ENCODE measurements around the gene PDGFB.

PDGFB gene

DNA sequence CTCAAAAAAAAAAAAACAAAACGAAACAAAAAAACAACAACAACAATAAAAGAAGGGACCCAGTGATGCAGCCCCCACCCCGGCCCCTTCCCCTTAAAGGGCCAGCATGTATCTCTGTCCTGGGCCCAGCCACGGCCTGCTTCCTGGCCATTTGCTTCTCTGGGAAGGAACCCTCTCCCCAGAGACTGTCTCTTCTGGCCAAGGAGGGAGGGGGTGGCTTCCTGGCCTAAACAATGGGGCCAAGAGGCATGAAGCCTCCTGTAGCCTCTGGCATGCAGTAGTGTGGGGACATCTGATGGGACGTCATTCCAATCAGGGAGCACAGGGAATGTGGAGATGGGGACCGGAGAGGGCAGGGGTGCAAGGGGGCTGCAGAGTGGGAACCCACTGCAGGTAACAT is 25.5 kb upstream of the PDGFB start:
- TF ChIP-seq POLR2AphosphoS5 (IDR thresholded peaks at IDR 0.05; ENCODE audit: low read depth, low read length): no peak
- TF ChIP-seq TAF1 (IDR thresholded peaks at IDR 0.05; ENCODE audit: borderline replicate concordance, insufficient read depth, low read length): no peak
- TF ChIP-seq, protein P1, sequence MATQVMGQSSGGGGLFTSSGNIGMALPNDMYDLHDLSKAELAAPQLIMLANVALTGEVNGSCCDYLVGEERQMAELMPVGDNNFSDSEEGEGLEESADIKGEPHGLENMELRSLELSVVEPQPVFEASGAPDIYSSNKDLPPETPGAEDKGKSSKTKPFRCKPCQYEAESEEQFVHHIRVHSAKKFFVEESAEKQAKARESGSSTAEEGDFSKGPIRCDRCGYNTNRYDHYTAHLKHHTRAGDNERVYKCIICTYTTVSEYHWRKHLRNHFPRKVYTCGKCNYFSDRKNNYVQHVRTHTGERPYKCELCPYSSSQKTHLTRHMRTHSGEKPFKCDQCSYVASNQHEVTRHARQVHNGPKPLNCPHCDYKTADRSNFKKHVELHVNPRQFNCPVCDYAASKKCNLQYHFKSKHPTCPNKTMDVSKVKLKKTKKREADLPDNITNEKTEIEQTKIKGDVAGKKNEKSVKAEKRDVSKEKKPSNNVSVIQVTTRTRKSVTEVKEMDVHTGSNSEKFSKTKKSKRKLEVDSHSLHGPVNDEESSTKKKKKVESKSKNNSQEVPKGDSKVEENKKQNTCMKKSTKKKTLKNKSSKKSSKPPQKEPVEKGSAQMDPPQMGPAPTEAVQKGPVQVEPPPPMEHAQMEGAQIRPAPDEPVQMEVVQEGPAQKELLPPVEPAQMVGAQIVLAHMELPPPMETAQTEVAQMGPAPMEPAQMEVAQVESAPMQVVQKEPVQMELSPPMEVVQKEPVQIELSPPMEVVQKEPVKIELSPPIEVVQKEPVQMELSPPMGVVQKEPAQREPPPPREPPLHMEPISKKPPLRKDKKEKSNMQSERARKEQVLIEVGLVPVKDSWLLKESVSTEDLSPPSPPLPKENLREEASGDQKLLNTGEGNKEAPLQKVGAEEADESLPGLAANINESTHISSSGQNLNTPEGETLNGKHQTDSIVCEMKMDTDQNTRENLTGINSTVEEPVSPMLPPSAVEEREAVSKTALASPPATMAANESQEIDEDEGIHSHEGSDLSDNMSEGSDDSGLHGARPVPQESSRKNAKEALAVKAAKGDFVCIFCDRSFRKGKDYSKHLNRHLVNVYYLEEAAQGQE (IDR thresholded peaks at IDR 0.05; ENCODE audit: insufficient read depth in 1 of 2, low read depth in 2 of 2, low read length in 2 of 2): no peak
- no peak for TF ChIP-seq SIN3A (IDR thresholded peaks at IDR 0.05; ENCODE audit: borderline replicate concordance, insufficient read depth, low read length)
- no peak for TF ChIP-seq FOXP2 (optimal IDR thresholded peaks at IDR 0.05; ENCODE audit: borderline replicate concordance, extremely low read depth, extremely low read length, insufficient read depth)

DNA sequence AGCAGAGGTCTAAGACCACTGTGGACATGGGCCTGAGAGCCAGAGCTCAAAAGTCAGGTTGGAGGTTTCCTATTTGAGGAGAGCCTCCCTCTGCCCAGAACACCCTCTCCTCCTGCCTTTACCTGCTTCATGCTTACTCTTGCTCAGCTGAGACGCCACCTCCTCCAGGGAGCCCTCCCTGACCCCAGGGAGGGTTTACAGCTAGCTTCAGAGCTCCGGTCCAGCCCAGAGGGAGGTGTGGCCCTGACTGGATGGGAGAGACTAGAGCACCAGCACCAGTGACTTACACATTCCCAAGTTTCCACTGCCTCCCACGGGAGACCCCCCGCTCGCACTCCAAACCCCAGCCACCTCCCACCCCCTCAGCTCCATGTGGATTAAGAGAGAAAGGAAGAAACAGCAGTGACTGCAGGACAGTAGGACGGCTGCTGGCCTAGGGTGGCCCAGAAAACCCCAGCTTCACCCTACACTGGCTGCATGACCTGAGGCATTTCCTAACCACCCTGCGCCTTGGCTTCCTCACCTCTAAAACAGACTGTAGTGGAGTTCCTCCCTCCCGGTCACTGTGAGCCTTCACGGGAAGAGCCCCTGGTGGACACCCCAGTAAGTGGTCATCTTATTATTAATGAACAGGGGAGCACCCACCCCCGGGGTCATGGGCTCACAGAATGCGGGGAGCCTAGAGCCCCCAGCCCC is 24.5 kb upstream of the PDGFB start:
- TF ChIP-seq SIN3A (IDR thresholded peaks at IDR 0.05; ENCODE audit: borderline replicate concordance, insufficient read depth, low read length) (no peak), POLR2AphosphoS5 (IDR thresholded peaks at IDR 0.05; ENCODE audit: low read depth, low read length) (no peak), TAF1 (IDR thresholded peaks at IDR 0.05; ENCODE audit: borderline replicate concordance, insufficient read depth, low read length) (no peak), FOXP2 (optimal IDR thresholded peaks at IDR 0.05; ENCODE audit: borderline replicate concordance, extremely low read depth, extremely low read length, insufficient read depth) (no peak)
- TF ChIP-seq, protein P1 (IDR thresholded peaks at IDR 0.05; ENCODE audit: insufficient read depth in 1 of 2, low read depth in 2 of 2, low read length in 2 of 2): no peak

DNA sequence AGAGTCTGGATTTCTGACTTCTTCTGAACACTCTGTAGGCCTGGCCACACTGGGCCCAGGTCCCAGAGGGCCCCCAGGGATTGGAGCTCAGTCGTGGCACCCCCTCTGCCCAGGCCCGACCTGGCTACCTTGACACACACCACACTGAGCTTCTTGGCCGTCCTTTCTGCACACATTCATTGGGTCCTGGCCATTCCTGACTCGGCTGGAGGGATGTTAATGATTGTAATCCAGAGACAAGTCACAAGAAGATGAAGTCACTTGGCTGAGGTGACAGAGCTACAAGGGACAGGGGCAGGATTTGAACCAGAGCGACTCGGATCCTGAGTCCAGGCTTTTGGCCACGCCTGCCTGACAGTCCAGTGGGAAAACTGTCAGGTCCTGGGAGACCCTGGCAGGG is 23.9 kb upstream of the PDGFB start:
- TF ChIP-seq, protein P1 (IDR thresholded peaks at IDR 0.05; ENCODE audit: insufficient read depth in 1 of 2, low read depth in 2 of 2, low read length in 2 of 2): no peak
- TF ChIP-seq SIN3A (IDR thresholded peaks at IDR 0.05; ENCODE audit: borderline replicate concordance, insufficient read depth, low read length) (no peak), TAF1 (IDR thresholded peaks at IDR 0.05; ENCODE audit: borderline replicate concordance, insufficient read depth, low read length) (no peak), FOXP2 (optimal IDR thresholded peaks at IDR 0.05; ENCODE audit: borderline replicate concordance, extremely low read depth, extremely low read length, insufficient read depth) (no peak), POLR2AphosphoS5 (IDR thresholded peaks at IDR 0.05; ENCODE audit: low read depth, low read length) (no peak)

DNA sequence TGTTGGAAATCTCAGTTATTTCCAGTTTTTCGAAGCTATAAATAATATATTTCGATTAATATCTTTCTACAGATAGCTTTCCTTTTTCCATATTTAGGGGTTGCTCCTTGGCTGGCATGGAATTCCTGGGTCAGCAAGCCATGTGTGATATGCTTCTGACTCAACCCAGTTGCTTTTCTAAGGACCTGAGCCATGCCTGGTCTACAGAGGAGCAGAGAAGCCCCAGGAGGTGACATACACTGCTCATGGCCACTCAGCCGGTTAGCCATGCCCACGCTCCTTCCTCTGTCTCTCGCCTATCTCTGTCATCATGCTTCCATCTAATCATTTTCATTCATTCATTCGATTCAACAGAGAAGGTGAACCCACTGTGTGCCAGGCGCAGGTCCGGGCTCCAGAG is 23.2 kb upstream of the PDGFB start:
- TF ChIP-seq SIN3A (IDR thresholded peaks at IDR 0.05; ENCODE audit: borderline replicate concordance, insufficient read depth, low read length) (no peak), FOXP2 (optimal IDR thresholded peaks at IDR 0.05; ENCODE audit: borderline replicate concordance, extremely low read depth, extremely low read length, insufficient read depth) (no peak), TAF1 (IDR thresholded peaks at IDR 0.05; ENCODE audit: borderline replicate concordance, insufficient read depth, low read length) (no peak)
- TF ChIP-seq, protein P1 (IDR thresholded peaks at IDR 0.05; ENCODE audit: insufficient read depth in 1 of 2, low read depth in 2 of 2, low read length in 2 of 2): no peak
